Measurements from ENCODE around the gene TNKS2. TPM values are rescaled to one million over a fixed set of nuclear protein-coding genes. Genes with fewer than 3 reads are reported as not detected.

TNKS2 gene
- polyA plus RNA-seq, 1 of the 3 experiments (the other 2 are of a cell fraction): 12.5 TPM

- no peak overlapping the region for H2AFZ ChIP-seq (ENCODE audit: low read depth)
- no peak overlapping the region for H3K4me2 ChIP-seq
- H3K4me3 ChIP-seq (ENCODE audit: low read depth in 2 of 2, low read length in 1 of 2): no peak overlapping the region
- TF ChIP-seq FOXM1 (IDR thresholded peaks at IDR 0.05; ENCODE audit: low read depth): no peak
- no peak for TF ChIP-seq RAD21 (IDR thresholded peaks at IDR 0.05; ENCODE audit: low read length)
- TF ChIP-seq, protein P1, sequence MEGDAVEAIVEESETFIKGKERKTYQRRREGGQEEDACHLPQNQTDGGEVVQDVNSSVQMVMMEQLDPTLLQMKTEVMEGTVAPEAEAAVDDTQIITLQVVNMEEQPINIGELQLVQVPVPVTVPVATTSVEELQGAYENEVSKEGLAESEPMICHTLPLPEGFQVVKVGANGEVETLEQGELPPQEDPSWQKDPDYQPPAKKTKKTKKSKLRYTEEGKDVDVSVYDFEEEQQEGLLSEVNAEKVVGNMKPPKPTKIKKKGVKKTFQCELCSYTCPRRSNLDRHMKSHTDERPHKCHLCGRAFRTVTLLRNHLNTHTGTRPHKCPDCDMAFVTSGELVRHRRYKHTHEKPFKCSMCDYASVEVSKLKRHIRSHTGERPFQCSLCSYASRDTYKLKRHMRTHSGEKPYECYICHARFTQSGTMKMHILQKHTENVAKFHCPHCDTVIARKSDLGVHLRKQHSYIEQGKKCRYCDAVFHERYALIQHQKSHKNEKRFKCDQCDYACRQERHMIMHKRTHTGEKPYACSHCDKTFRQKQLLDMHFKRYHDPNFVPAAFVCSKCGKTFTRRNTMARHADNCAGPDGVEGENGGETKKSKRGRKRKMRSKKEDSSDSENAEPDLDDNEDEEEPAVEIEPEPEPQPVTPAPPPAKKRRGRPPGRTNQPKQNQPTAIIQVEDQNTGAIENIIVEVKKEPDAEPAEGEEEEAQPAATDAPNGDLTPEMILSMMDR (IDR thresholded peaks at IDR 0.05): no peak
- no peak for TF ChIP-seq ZBTB33 (IDR thresholded peaks at IDR 0.05; ENCODE audit: borderline replicate concordance, low read depth)
- no peak for TF ChIP-seq GABPA (IDR thresholded peaks at IDR 0.05; ENCODE audit: low read depth)
- no peak for TF ChIP-seq EP300 (IDR thresholded peaks at IDR 0.05; ENCODE audit: borderline replicate concordance in 1 of 2, low read depth in 1 of 2, low read length in 1 of 2)
- TF ChIP-seq PBX3 (IDR thresholded peaks at IDR 0.05): no peak
- no peak for TF ChIP-seq SIN3A (IDR thresholded peaks at IDR 0.05; ENCODE audit: borderline replicate concordance, low read depth, low read length)
- TF ChIP-seq GATA2 (CRISPR knock-in tag; IDR thresholded peaks at IDR 0.05): no peak
- WGBS (ENCODE audit: low lambda C conversion rate): 98% methylated on average over 4 of the region's 4 CpGs
- H3K9me2 ChIP-seq: no peaks in the 10 kb centered on the region
- no peak for DNase-seq
- H3K9me3 ChIP-seq: no peaks in the 10 kb centered on the region; the same call in 1 of the 2 replicates
- H3F3A ChIP-seq (replicated peaks; ENCODE audit: insufficient read depth): peaks cover 9% of the 10 kb centered on the region
- H3K36me3 ChIP-seq (replicated peaks in 1 of 2; ENCODE audit: control insufficient read depth in 1 of 2, insufficient read depth in 2 of 2, low read length in 1 of 2): peaks cover 0 to 3% of the 10 kb centered on the region in 2 experiments
- ChIA-PET POLR2A (no interaction called here), CTCF (interaction anchor here (0.6 to 1.0 kb wide), 3 partner anchors 59 to 613 kb away, joined by 3 to 4 read pairs (median 3); no protein-coding TSS in a partner anchor)
- H3K79me2 ChIP-seq (ENCODE audit: insufficient read depth): no peaks in the 10 kb centered on the region; the same call in 1 of the 2 replicates
- no peak overlapping the region for H3K9ac ChIP-seq
- no peaks in the 10 kb centered on the region for H4K20me1 ChIP-seq (ENCODE audit: insufficient read depth)
- peaks cover 0 to 2% of the 10 kb centered on the region in 2 experiments; a peak in 1 of 4 replicates for H3K4me1 ChIP-seq (ENCODE audit: control insufficient read depth in 1 of 2, insufficient read depth in 2 of 2, low read depth in 1 of 2, low read length in 1 of 2)
- no peaks in the 10 kb centered on the region for H3K27me3 ChIP-seq (ENCODE audit: insufficient read depth)
- H3K27ac ChIP-seq (ENCODE audit: low read depth in 2 of 2, low read length in 1 of 2): no peak overlapping the region
Measured at GRCh38 chr10:91910467-91910866, 112.2 kb downstream of the TNKS2 start.

Small RNAs within 50 kb of the gene (small RNA-seq; reads per million reads assigned to genes)
- gene AL359198.2 (0 reads per million in 7 experiments), gene SRP9P1 (0 to 1.7 (median 0) reads per million in 7 experiments)

Other genes with a start within 250 kb of the TNKS2 start
- 9.0 and 11.5 TPM in 2 replicates for gene PPP1R3C, start 165.4 kb upstream of the TNKS2 start, polyA plus RNA-seq (2012; rRNA removed)
- 0.81 and 1.3 TPM in 2 replicates for gene FGFBP3, start 111.1 kb downstream of the TNKS2 start, polyA plus RNA-seq (2012; rRNA removed)
- 9.8 and 17.4 TPM in 2 replicates for gene BTAF1, start 125.3 kb downstream of the TNKS2 start, polyA plus RNA-seq (2012; rRNA removed)